Chondrocyte (in vitro differentiated cells): ENCODE measurements around the gene CEP350. TPM values are rescaled to one million over a fixed set of nuclear protein-coding genes. Genes with fewer than 3 reads are reported as not detected.

Experiments
- DNase-seq: peaks from one replicate; pipeline ENCODE4 v3.0.0; 2021; ENCODE audit warnings: mixed read lengths, low spot score
- H3K27ac Mint-ChIP-seq: one replicate; pipeline ENCODE4 v1.8.0; 2021; ENCODE audit warnings: mild to moderate bottlenecking, moderate library complexity, mixed read lengths; ENCODE audit not compliant: unreplicated experiment
- H3K27me3 Mint-ChIP-seq: 2 replicates; pipeline ENCODE4 v1.8.0; 2021; ENCODE audit warnings: low read depth, mixed read lengths
- H3K36me3 Mint-ChIP-seq: 2 replicates; pipeline ENCODE4 v1.8.0; 2021; ENCODE audit warnings: low read depth, mixed read lengths
- H3K4me1 Mint-ChIP-seq: 2 replicates; pipeline ENCODE4 v1.8.0; 2021; ENCODE audit warnings: low read depth, mild to moderate bottlenecking, mixed read lengths
- H3K4me3 Mint-ChIP-seq: one replicate; pipeline ENCODE4 v1.8.0; 2021; ENCODE audit warnings: mild to moderate bottlenecking, moderate library complexity, mixed read lengths; ENCODE audit not compliant: unreplicated experiment
- H3K9me3 Mint-ChIP-seq: 2 replicates; pipeline ENCODE4 v1.8.0; 2021; ENCODE audit warnings: low read depth, mixed read lengths
- total RNA-seq: library from RNA; stranded (reverse); gene quantifications from 3 replicates; pipeline ENCODE4 v1.2.1, GENCODE V29; 2021
- TF ChIP-seq, protein P1 (sequence below): fragments of 200-600 bp; sonication (generic); IDR thresholded peaks from 2 replicates; pipeline ENCODE4 v1.5.0; 2021; ENCODE audit warnings: antibody characterized with exemption, mild to moderate bottlenecking, moderate library complexity

Gene CEP350
- total RNA-seq, 1 donor from 2014 or later: 36.2 TPM

DNA sequence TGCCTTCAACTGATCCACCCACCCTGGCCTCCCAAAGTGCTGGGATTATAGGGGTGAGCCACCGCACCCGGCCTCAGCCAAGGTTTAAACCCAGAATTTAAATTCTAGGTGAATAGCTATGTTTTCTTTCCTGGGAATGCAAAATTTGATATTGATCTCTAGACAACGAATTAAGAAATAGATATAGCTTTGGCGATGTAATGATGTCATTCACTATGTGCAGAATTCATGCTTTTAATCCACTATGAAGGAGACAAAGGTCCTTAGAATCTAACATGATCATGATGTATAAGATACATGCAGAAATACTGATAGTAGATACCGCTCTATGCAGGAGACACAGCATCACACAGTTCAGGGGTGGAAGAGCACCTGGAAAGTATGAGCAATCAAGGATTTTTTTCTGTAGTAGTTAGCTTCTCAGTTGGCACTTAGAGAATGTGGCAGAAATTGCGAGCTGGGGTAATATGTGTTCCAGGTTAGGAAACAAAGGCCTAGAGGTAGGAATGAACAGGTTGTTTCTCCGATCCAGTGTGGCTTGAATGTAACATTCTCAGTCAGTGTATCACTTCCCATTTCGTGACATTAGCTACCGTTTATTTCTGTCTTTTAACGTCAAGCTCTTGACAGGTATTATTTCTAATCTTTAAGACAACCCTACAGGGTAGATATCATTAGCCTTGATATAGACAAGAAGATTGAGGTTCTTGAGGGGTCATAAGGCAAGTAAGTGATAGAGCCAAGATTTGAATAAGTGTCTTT lies 3.0 kb upstream of the CEP350 start:
- Mint-ChIP-seq H3K4me1 (peaks cover 22% of the 10 kb centered on the region), H3K9me3 (no peaks in the 10 kb centered on the region), H3K27ac (no peak overlapping the region), H3K4me3 (no peak overlapping the region), H3K27me3 (no peaks in the 10 kb centered on the region), H3K36me3 (no peaks in the 10 kb centered on the region)
- no peak for DNase-seq
- TF ChIP-seq, protein P1, sequence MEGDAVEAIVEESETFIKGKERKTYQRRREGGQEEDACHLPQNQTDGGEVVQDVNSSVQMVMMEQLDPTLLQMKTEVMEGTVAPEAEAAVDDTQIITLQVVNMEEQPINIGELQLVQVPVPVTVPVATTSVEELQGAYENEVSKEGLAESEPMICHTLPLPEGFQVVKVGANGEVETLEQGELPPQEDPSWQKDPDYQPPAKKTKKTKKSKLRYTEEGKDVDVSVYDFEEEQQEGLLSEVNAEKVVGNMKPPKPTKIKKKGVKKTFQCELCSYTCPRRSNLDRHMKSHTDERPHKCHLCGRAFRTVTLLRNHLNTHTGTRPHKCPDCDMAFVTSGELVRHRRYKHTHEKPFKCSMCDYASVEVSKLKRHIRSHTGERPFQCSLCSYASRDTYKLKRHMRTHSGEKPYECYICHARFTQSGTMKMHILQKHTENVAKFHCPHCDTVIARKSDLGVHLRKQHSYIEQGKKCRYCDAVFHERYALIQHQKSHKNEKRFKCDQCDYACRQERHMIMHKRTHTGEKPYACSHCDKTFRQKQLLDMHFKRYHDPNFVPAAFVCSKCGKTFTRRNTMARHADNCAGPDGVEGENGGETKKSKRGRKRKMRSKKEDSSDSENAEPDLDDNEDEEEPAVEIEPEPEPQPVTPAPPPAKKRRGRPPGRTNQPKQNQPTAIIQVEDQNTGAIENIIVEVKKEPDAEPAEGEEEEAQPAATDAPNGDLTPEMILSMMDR: no peak

DNA sequence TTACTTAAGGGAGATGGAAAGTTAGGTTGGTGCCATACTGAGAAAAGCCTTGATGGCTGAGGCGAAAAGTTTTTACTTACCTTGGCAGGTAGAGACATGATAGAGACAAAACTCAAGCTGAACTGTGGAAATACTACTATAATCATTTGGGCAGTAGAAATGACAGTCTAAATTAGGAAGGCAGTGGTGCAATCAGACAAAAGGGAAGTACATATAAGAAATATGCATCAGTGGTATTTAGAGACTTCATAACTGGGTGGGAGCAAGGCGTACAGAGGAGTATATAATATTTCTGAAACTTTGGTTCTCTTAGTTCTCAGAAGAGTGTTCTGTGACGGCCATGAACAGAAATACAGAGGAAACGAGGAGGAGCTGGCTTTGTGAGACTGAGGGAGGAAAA lies 2.4 kb upstream of the CEP350 start:
- DNase-seq: no peak
- TF ChIP-seq, protein P1: no peak
- Mint-ChIP-seq H3K27ac (no peak overlapping the region), H3K4me1 (peaks cover 26% of the 10 kb centered on the region), H3K36me3 (no peaks in the 10 kb centered on the region), H3K4me3 (no peak overlapping the region), H3K27me3 (no peaks in the 10 kb centered on the region), H3K9me3 (no peaks in the 10 kb centered on the region)

DNA sequence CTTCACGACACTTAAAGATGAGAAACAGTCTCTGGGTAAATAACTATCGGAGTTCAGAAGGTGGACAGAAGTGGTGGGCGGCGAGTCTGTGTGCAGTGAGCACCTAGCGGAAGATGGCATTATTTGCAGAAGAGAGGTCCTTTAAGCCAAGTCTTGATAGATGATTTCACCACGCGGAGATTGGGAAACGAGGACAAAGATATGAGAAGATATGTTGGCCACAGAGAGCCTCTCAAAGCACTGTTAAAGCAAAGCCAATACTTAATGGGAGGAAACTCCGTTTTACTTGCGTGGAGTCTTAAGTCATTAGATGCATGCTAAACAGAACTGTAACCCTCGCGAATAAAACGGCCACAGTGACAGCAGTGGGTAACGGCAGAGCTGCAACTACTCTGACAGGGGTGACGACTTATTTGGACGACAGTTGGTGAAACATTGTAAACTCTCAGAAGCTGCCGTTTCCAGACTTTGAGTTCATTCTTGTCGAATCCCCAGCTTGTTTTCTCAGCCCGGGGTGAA lies 577 bp upstream of the CEP350 start:
- Mint-ChIP-seq H3K9me3 (no peaks in the 10 kb centered on the region), H3K27me3 (no peaks in the 10 kb centered on the region), H3K36me3 (no peaks in the 10 kb centered on the region), H3K27ac (peak overlapping the region; percentile 90), H3K4me3 (peak overlapping the region; percentile 90), H3K4me1 (peaks cover 33% of the 10 kb centered on the region)
- DNase-seq: no peak
- TF ChIP-seq, protein P1: peak; percentile 64

DNA sequence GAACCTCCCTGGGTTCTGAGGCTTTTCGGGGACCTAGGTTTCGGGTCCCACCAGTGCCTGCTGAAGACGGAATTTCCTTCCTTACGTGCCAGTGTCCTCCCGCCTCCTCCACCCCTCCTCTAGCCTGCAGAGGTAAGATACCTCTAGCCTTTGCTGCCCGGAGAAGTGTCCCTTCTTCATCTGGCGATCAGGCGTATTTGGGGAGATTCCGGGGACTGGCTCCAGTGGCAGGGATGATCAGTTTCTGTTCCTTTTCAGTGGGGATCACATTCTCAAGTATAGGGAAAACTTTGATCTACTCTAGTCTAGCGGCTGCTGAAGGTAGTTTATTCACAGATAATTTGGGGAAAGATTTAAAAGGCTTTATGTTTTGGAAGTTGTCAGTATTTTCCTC lies 674 bp downstream of the CEP350 start:
- H3K27ac Mint-ChIP-seq: peak overlapping the region; percentile 90
- DNase-seq: no peak

DNA sequence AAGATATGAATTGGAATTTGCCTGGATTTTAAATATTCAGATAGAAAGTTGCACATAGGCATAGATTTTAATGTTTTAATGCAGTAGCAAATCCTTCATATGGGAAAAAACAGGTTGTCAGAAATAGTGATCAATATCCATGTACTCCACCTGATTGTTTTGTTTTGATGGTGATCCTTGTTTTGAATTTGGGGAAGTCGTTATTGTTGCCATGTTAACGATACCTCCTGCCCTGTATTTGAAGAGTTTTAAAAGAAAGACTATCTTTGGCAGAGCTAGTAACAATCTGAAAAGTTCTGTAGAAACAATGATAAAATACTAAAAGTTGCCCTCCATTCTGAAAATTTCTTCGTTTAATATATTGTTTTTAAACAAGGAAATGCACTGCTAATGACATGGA lies 1.1 kb downstream of the CEP350 start:
- no peak for DNase-seq
- Mint-ChIP-seq H3K36me3 (no peaks in the 10 kb centered on the region), H3K4me1 (peaks cover 33% of the 10 kb centered on the region), H3K9me3 (no peaks in the 10 kb centered on the region), H3K4me3 (peak overlapping the region; percentile 90), H3K27ac (peak overlapping the region; percentile 90), H3K27me3 (no peaks in the 10 kb centered on the region)
- TF ChIP-seq, protein P1: no peak

More for the DNA sequence above, 674 bp downstream of the CEP350 start:
- TF ChIP-seq, protein P1: peak; percentile 20
- peak overlapping the region; percentile 90 for H3K4me3 Mint-ChIP-seq
- H3K4me1 Mint-ChIP-seq: peaks cover 33% of the 10 kb centered on the region
- no peaks in the 10 kb centered on the region for H3K27me3 Mint-ChIP-seq
- no peaks in the 10 kb centered on the region for H3K9me3 Mint-ChIP-seq
- no peaks in the 10 kb centered on the region for H3K36me3 Mint-ChIP-seq
